ENCODE results near the gene PUSL1. TPM values are rescaled to one million over a fixed set of nuclear protein-coding genes. Genes with fewer than 3 reads are reported as not detected.

Gene PUSL1
- polyA plus RNA-seq, 1 donor (not counting 4 experiments of a cell fraction or from before 2014, with no cell fraction given) = 11.4 TPM

DNA sequence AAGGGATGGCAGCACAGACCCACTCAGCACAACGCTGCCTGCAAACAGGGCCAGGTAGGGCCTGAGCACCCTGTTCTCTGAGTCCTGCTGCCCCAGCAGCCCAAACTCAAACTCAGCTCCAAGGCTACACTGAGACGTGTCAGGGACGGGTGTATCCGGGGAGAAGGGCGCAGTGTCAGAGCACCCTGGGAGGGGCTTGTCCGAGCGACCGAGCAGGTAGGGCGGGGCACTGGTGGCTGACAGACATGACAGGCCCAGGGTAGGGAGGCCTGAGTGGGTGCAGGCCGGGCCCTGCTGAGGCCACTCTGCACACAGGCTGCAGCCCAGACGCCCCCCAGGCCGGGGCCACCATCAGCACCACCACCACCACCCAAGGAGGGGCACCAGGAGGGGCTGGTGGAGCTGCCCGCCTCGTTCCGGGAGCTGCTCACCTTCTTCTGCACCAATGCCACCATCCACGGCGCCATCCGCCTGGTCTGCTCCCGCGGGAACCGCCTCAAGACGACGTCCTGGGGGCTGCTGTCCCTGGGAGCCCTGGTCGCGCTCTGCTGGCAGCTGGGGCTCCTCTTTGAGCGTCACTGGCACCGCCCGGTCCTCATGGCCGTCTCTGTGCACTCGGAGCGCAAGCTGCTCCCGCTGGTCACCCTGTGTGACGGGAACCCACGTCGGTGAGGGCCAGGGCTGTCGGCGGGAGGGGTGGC lies 22.6 kb upstream of the PUSL1 start:
- TF ChIP-seq, protein P1, sequence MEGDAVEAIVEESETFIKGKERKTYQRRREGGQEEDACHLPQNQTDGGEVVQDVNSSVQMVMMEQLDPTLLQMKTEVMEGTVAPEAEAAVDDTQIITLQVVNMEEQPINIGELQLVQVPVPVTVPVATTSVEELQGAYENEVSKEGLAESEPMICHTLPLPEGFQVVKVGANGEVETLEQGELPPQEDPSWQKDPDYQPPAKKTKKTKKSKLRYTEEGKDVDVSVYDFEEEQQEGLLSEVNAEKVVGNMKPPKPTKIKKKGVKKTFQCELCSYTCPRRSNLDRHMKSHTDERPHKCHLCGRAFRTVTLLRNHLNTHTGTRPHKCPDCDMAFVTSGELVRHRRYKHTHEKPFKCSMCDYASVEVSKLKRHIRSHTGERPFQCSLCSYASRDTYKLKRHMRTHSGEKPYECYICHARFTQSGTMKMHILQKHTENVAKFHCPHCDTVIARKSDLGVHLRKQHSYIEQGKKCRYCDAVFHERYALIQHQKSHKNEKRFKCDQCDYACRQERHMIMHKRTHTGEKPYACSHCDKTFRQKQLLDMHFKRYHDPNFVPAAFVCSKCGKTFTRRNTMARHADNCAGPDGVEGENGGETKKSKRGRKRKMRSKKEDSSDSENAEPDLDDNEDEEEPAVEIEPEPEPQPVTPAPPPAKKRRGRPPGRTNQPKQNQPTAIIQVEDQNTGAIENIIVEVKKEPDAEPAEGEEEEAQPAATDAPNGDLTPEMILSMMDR (optimal IDR thresholded peaks at IDR 0.05 in 1 of 3, IDR thresholded peaks at IDR 0.05 in 1 of 3, conservative IDR thresholded peaks at IDR 0.05 in 1 of 3; ENCODE audit: extremely low read depth in 1 of 3, insufficient read depth in 2 of 3, low read length in 3 of 3) = no peak
- no peak for TF ChIP-seq EZH2 (IDR thresholded peaks at IDR 0.05; ENCODE audit: low read length)
- peaks cover 5% of the 10 kb centered on the region for H3K27me3 ChIP-seq (ENCODE audit: control insufficient read depth, extremely low read depth, insufficient read depth, low read length)
- H3K4me2 ChIP-seq (ENCODE audit: control insufficient read depth, extremely low read depth, insufficient read depth, low read depth, low read length) = no peak overlapping the region
- no peak overlapping the region for H3K9ac ChIP-seq (ENCODE audit: control insufficient read depth, extremely low read depth, insufficient read depth, low read length)
- no peaks in the 10 kb centered on the region for H3K9me1 ChIP-seq (ENCODE audit: control insufficient read depth, extremely low read depth, insufficient read depth, low read length)
- no peak overlapping the region for H3K4me3 ChIP-seq (ENCODE audit: control insufficient read depth in 2 of 3, extremely low read depth in 1 of 3, insufficient read depth in 2 of 3, low read depth in 1 of 3, low read length in 3 of 3)
- no peak overlapping the region for H2AFZ ChIP-seq (ENCODE audit: control insufficient read depth, low read length)
- H3K79me2 ChIP-seq (ENCODE audit: control insufficient read depth, insufficient read depth, low read length) = no peaks in the 10 kb centered on the region
- H3K36me3 ChIP-seq (ENCODE audit: control insufficient read depth in 2 of 2, extremely low read depth in 1 of 2, insufficient read depth in 2 of 2, low read length in 2 of 2) = no peaks in the 10 kb centered on the region
- H3K9me3 ChIP-seq (ENCODE audit: control insufficient read depth, low read depth, low read length) = no peaks in the 10 kb centered on the region
- H3K4me1 ChIP-seq (ENCODE audit: control insufficient read depth, extremely low read depth, insufficient read depth, low read length) = peaks cover 12% of the 10 kb centered on the region
- FAIRE-seq = no peak
- dilution Hi-C loops (cut with MboI; ENCODE audit: extremely low pct_ligation_motif_present, low sequenced_read_pairs) = no loop called here
- DNase-seq (ENCODE audit: low read depth, low spot score) = no peak
- H3K27ac ChIP-seq (ENCODE audit: control insufficient read depth, insufficient read depth, low read length) = no peak overlapping the region
- H4K20me1 ChIP-seq (ENCODE audit: control insufficient read depth, extremely low read depth, insufficient read depth, low read length) = no peaks in the 10 kb centered on the region

DNA sequence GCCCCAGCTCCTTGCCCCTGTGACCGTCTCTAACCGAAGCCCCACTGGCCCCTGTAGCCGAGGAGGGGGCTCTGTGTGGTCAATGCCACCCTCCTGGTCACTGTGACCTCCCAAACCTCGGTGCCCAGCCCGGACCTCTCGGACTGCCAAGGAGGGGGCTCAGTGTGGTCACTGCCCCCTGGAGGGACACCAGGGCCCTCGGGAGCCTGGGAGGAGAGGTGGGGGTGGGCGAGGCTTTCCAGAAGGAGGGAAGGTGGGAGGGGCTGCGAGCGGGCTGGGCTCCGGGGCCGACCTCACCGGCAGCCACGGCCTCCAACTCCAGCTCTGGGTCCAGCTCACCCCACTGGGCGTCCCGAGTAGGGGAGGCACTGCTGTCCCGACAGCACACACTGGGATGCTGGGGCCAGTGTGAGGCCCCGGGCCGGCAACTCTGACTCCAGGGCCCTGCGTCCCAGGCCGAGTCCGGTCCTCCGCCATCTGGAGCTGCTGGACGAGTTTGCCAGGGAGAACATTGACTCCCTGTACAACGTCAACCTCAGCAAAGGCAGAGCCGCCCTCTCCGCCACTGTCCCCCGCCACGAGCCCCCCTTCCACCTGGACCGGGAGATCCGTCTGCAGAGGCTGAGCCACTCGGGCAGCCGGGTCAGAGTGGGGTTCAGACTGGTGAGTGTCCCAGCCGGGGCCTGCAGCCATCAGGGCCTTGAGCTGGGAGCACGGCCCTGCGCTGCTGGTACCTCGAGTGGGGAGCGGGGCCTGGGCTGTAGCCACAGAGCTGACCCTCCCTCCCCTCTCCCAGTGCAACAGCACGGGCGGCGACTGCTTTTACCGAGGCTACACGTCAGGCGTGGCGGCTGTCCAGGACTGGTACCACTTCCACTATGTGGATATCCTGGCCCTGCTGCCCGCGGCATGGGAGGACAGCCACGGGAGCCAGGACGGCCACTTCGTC lies 21.8 kb upstream of the PUSL1 start:
- DNase-seq (ENCODE audit: low read depth, low spot score) = no peak
- Histone ChIP-seq H3K9me1 (ENCODE audit: control insufficient read depth, extremely low read depth, insufficient read depth, low read length) (no peaks in the 10 kb centered on the region), H2AFZ (ENCODE audit: control insufficient read depth, low read length) (no peak overlapping the region), H3K4me1 (ENCODE audit: control insufficient read depth, extremely low read depth, insufficient read depth, low read length) (peaks cover 17% of the 10 kb centered on the region), H3K27me3 (ENCODE audit: control insufficient read depth, extremely low read depth, insufficient read depth, low read length) (peaks cover 5% of the 10 kb centered on the region), H3K4me3 (ENCODE audit: control insufficient read depth in 2 of 3, extremely low read depth in 1 of 3, insufficient read depth in 2 of 3, low read depth in 1 of 3, low read length in 3 of 3) (no peak overlapping the region), H3K79me2 (ENCODE audit: control insufficient read depth, insufficient read depth, low read length) (no peaks in the 10 kb centered on the region), H3K27ac (ENCODE audit: control insufficient read depth, insufficient read depth, low read length) (no peak overlapping the region), H3K9ac (ENCODE audit: control insufficient read depth, extremely low read depth, insufficient read depth, low read length) (no peak overlapping the region), H3K36me3 (ENCODE audit: control insufficient read depth in 2 of 2, extremely low read depth in 1 of 2, insufficient read depth in 2 of 2, low read length in 2 of 2) (no peaks in the 10 kb centered on the region), H4K20me1 (ENCODE audit: control insufficient read depth, extremely low read depth, insufficient read depth, low read length) (peaks cover 4% of the 10 kb centered on the region), H3K4me2 (ENCODE audit: control insufficient read depth, extremely low read depth, insufficient read depth, low read depth, low read length) (no peak overlapping the region), H3K9me3 (ENCODE audit: control insufficient read depth, low read depth, low read length) (no peaks in the 10 kb centered on the region)
- no peak for FAIRE-seq
- dilution Hi-C loops (cut with MboI; ENCODE audit: extremely low pct_ligation_motif_present, low sequenced_read_pairs) = no loop called here
- TF ChIP-seq, protein P1 (optimal IDR thresholded peaks at IDR 0.05 in 1 of 3, IDR thresholded peaks at IDR 0.05 in 1 of 3, conservative IDR thresholded peaks at IDR 0.05 in 1 of 3; ENCODE audit: extremely low read depth in 1 of 3, insufficient read depth in 2 of 3, low read length in 3 of 3) = no peak
- TF ChIP-seq EZH2 (IDR thresholded peaks at IDR 0.05; ENCODE audit: low read length) = no peak

Data from keratinocyte (primary cell).